GM12892 (cell line): ENCODE results near the gene CNOT4.

Experiments used
- POLR2A ChIP-seq: IDR thresholded peaks from 2 replicates; pipeline ENCODE4 v1.6.1; 2011; ENCODE audit warnings: low read depth, low read length, control low read depth
- POLR2AphosphoS5 ChIP-seq: IDR thresholded peaks from 2 replicates; pipeline ENCODE4 v1.6.1; 2011; ENCODE audit warnings: low read depth, low read length, control low read depth
- TAF1 ChIP-seq: IDR thresholded peaks from 2 replicates; pipeline ENCODE4 v1.6.1; 2011; ENCODE audit warnings: low read depth, mild to moderate bottlenecking, control low read depth, low read length, borderline replicate concordance

DNA sequence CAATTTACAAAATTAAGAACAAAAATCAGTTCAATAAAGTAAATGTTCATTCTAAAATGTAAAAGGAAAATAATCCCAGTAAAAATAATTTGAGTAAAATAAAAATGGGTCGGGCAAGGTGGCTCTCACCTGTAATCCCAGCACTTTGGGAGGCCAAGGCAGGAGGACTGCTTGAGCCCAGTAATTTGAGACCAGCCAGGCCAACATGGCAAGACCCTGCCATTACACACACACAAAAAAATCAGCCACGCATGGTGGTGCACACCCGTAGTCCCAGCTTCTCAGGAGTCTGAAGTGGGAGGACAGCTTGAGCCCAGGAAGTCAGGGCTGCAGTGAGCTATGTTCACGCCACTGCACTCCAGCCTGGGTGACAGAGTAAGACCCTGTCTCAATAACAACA lies 34.4 kb downstream of the CNOT4 start:
- TF ChIP-seq POLR2AphosphoS5 (no peak), TAF1 (no peak), POLR2A (no peak)
